ENCODE results near the gene STAC3. TPM values are rescaled to one million over a fixed set of nuclear protein-coding genes. Genes with fewer than 3 reads are reported as not detected.

The STAC3 gene
- polyA plus RNA-seq, 3 donors: 4.3 to 9.6 (median 7.8) TPM

GRCh38 chr12:57236201-57236924, 14.6 kb downstream of the STAC3 start:
- no peak for DNase-seq

GRCh38 chr12:57235728-57236131, 15.3 kb downstream of the STAC3 start:
- DNase-seq: no peak

DNA sequence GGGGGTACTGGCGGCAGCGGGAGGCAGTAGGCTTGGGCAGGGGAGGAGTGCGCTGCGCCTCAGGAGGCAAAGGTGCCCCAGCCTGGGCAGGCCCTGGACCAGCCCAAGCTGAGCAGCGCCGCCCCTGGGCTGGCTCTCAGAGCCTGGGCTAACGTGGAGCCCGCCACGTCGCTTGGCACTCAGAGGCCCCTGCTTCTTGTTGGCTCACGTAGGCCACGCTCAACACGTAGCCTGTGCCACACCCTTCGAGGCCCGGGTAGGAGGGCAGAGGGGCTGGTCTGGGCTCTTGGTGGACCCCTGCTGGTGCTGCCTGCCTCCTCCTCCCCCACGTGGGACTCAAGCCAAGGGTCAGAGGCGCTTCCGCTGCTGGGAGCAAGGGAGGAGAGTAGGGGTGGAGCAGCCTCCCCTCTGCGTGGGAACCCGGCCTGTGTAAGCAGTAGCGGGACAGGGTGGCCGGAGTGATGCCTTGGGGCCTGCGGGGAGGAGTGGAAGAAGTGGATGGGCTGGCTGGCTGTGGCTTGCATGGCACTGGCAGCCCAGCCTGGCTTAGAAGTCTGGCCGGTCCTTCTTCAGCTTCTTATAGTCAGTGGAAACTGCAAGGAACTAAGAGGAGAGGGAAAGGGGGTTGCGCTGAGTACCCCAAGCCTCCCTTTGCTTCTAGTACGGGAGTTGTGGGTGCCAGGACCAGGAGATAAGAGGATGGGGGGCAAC, 15.8 kb downstream of the STAC3 start:
- DNase-seq: no peak

DNA sequence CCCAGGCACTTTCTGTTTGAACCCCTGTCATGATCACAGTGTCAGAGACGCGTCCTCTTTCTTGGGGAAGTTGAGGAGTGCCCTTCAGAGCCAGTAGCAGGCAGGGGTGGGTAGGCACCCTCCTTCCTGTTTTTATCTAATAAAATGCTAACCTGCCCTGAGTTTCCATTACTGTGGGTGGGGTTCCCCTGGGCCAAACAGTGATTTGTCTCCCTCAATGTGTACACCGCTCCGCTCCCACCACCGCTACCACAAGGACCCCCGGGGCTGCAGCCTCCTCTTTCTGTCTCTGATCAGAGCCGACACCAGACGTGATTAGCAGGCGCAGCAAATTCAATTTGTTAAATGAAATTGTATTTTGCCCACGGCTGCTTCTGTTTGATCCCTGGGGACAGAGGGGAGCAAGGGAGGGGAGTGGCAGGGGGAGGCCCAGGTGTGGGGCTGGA, 16.4 kb downstream of the STAC3 start:
- DNase-seq: no peak

- no peak for DNase-seq
Observed at GRCh38 chr12:57234233-57234570, 16.8 kb downstream of the STAC3 start.

- DNase-seq: no peak
Observed at GRCh38 chr12:57233357-57234232, 17.4 kb downstream of the STAC3 start.

DNA sequence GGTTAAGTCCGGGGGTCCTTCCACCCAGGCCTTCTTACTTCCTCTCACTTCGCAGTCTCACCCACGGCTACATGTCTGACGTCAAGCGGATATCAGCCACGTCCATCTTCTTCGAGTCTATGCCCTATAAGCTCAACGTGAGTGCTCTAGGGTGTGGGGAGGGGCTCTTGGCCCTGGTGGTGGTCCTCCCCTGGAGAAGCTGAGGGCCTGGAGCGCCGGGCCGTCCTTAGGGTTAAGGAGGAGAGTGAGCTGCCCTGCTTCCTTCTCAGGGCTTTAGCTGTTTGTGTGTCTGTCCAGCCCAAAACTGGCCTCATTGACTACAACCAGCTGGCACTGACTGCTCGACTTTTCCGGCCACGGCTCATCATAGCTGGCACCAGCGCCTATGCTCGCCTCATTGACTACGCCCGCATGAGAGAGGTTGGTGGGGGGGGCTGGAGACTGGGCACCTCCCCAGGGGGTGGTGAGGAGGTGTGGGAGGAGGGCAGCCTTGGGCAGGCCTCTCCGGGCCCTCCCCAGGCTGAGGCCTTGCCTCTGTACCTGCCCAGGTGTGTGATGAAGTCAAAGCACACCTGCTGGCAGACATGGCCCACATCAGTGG, 18.7 kb downstream of the STAC3 start:
- no peak for DNase-seq

DNA sequence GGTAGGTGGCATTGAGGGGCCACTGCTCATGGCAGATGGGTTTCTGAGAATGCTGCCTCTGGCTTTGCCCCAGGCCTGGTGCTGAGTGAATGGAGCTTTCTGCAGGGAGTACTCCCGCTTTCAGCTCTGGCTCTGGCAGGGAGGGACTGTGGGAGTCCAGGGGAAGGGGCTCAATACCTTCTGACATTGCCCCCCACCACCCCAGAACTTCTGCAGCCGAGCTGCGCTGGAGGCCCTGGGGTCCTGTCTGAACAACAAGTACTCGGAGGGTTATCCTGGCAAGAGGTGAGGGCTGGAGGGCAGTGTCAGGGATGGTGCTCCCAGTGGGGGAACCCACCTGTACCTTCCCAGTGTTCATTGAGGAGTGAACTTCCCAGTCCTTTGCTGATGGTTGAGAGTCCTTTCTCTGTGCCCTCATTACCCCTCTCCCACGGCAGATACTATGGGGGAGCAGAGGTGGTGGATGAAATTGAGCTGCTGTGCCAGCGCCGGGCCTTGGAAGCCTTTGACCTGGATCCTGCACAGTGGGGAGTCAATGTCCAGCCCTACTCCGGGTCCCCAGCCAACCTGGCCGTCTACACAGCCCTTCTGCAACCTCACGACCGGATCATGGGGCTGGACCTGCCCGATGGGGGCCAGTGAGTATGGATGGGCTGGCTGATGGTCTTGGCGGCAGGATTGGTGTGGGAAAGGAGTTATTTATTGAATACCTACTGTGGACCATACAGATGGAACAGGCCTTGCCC, 19.5 kb downstream of the STAC3 start:
- no peak for DNase-seq

GRCh38 chr12:57230381-57231155, 20.4 kb downstream of the STAC3 start:
- DNase-seq: no peak

DNA sequence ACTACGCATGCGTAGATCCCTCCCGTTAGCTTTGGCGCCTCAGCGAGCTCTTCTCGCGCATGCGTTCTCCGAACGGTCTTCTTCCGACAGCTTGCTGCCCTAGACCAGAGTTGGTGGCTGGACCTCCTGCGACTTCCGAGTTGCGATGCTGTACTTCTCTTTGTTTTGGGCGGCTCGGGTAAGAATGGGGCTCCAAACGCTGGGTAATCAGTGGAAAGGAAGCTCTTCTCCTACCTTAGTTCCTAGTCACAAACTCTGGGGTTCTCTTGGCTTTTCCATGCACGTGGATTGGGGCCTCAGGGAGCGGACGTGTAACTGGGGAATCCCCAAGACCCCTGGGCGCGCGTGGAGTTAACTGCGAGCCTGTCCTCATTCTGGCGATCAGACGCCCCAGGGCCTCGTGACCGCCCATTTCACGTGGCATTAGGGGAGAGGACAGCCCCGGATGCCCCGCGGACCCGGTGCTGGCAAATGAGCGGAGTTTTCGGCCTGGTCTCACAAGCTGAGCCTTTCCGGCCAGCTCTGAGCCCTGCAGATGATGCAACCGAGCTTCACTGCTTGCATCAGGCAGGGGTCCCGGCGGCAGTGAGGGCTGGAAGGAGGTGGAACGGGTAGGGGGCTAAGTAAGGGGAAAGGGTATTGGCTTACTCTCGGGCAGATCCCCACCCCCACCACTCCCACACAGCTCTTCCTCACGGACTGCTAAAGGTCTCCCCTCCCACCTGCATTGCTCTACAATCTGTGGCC, 21.2 kb downstream of the STAC3 start, which contains the start of gene SHMT2:
Gene SHMT2, plus strand, starts transcription at position 78 of the 747 bp plus-strand sequence. Its CDS starts 68 bp downstream, at position 146.
- DNase-seq: peak; percentile 95

DNA sequence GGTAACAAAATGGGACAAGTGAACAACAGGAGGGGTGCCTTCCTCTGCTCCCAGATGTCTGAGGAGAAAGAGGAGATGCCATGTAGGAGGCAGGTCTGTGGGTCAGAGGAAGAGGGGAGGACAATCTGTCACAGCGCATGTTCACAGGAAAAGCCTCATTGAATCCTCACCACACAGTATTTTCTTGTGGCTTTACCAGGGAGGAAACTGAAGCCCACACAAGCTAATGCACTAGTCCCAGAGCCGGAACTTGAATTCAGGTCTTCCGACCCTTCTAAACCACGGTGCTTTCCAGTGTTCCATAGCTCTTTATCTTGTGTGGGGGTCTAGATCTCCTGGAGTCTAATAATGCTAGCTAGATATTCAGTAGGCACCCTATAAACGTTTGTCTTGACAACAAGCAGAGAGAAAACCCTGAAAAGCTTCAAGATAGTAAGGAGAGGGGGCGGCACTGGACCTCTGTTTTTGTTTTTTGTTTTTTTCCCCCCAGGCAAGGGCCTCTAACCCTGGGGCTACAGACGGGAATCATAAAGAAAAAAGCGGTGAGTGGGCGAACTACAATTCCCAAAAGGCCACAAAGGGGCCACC, 21.8 kb downstream of the STAC3 start:
- no peak for DNase-seq

DNA sequence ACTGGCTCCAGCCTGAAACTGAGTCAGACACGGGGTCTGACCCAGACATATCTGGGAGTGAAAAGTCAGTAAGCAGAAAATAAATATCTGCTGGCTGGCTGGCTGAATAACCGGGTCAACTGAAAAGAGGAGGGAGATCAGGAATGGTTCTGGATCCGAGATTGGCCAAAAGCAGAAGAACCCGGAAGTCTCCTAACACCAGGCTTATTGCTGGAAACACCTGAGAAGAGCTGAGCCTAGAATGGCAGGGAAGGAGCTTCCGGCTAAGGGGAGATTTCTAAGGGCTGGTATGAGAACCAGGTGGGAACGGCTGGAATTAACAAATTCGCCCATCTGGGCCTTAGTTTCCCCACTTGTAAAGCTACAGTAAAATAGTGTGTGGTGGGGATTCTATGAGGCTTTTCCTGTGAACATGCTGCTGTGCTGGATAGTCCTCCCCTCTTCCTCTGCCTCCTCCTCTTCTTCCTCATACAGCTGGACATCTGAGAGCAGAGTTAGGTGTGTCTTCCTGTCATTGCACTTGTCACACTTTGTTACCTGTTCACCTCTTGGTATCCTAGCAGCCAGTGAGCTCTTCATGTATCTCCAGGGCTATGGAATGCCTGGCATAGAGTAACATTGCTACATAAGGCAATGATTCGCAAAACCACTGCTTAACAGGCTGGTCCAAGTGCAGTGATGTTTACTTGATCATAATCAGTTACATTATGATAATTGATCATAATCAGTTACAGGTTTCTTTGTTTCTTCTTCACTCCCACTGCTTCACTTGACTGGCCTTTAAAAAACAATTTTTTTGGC, 23.5 kb downstream of the STAC3 start:
- no peak for DNase-seq

- no peak for DNase-seq
Observed at GRCh38 chr12:57226588-57227314, 24.2 kb downstream of the STAC3 start.

DNA sequence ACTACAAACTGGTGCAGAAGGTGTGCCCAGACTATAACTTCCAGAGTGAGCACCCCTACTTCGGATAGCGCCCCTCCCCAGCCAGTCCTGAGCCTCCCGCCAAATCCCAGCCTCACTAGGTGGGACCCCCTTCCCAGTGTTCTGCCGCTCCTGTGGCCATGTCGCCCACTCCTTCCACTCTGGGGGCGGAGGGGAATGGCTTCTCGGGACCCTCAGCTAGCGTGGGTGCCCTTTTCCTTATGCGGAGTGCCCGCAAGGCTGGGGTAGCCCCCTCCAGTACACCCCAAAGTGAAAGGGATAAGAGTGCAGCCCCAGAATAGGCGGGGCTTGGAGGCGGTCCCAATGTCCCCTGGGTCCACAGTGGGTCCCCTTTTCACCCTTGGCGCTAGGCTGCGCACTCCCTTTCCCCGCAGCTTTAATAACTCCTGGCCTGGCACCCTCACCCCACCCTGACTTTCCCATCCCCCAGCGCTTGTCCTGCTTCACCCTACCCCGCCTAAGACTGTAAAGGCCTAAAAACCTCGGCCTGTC, 25.2 kb downstream of the STAC3 start:
- no peak for DNase-seq

GRCh38 chr12:57224973-57225679, 25.9 kb downstream of the STAC3 start:
- no peak for DNase-seq

DNA sequence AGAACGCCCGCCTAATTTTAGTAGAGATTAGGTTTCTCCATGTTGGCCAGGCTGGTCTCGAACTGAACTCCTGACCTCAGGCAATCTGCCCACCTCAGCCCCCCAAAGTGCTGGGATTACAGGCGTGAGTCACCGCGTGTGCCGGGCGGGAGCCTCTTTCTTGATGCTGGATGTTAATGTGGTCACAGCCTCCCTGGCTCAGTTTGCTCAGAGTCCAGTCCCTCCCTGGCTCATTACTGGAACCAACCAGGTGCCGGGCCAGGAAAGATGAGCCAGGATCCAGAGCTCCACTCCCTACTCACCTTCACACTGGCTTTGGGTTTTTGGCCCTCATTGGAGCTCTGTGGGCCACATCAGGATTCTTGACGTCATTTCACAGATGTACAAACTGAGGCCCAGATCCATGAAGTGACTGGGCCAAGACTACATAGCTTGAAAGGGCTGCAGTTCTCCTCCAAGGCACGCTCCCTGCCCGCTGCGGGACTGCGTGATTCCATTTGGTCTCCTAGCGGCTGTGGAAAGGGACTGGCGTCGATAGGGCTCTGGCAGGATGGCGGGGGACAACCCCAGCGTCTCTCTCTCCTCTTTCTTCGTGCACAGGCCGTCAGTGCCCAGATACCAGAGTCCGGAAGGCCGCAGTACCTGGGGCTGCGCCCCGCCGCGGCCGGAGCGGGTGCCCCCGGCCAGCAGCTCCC, 26.6 kb downstream of the STAC3 start:
- DNase-seq: no peak
